IPS-18a (cell line): ENCODE results near the gene TRIM15.

Experiments used
- H3K27ac ChIP-seq: one replicate; pipeline ENCODE4 v1.5.1; 2013; ENCODE audit warnings: low read length
- H3K27me3 ChIP-seq: one replicate; pipeline ENCODE4 v1.6.1; 2013; ENCODE audit warnings: mild to moderate bottlenecking, low read length; ENCODE audit not compliant: control insufficient read depth, insufficient read depth
- H3K36me3 ChIP-seq: one replicate; pipeline ENCODE4 v1.6.1; 2013; ENCODE audit warnings: low read depth, low read length; ENCODE audit not compliant: control insufficient read depth
- H3K4me1 ChIP-seq: one replicate; pipeline ENCODE4 v1.6.1; 2013; ENCODE audit warnings: low read depth, low read length; ENCODE audit not compliant: control insufficient read depth
- H3K4me3 ChIP-seq: one replicate; pipeline ENCODE4 v1.5.1; 2013; ENCODE audit warnings: low read length
- H3K9ac ChIP-seq: one replicate; pipeline ENCODE4 v1.6.1; 2013; ENCODE audit warnings: mild to moderate bottlenecking, low read length, moderate library complexity
- H3K9me3 ChIP-seq: one replicate; pipeline ENCODE4 v1.6.1; 2013; ENCODE audit warnings: low read depth, low read length; ENCODE audit not compliant: control insufficient read depth

Gene TRIM15

GRCh38 chr6:30192076-30192475 lies 28.7 kb downstream of the TRIM15 start:
- Histone ChIP-seq H3K27me3 (no peaks in the 10 kb centered on the region), H3K9ac (no peak overlapping the region), H3K4me3 (no peak overlapping the region), H3K27ac (no peak overlapping the region), H3K4me1 (no peaks in the 10 kb centered on the region), H3K9me3 (no peaks in the 10 kb centered on the region), H3K36me3 (peaks cover 49% of the 10 kb centered on the region)

GRCh38 chr6:30194797-30195690 lies 31.7 kb downstream of the TRIM15 start:
- H3K9me3 ChIP-seq, result no peaks in the 10 kb centered on the region
- no peaks in the 10 kb centered on the region for H3K4me1 ChIP-seq
- no peaks in the 10 kb centered on the region for H3K27me3 ChIP-seq
- peaks cover 46% of the 10 kb centered on the region for H3K36me3 ChIP-seq
- no peak overlapping the region for H3K27ac ChIP-seq
- H3K9ac ChIP-seq, result no peak overlapping the region
- H3K4me3 ChIP-seq, result no peak overlapping the region

GRCh38 chr6:30195951-30196350 lies 32.6 kb downstream of the TRIM15 start:
- H3K4me1 ChIP-seq, result peaks cover under 1% of the 10 kb centered on the region
- no peak overlapping the region for H3K27ac ChIP-seq
- no peak overlapping the region for H3K4me3 ChIP-seq
- H3K36me3 ChIP-seq, result peaks cover 45% of the 10 kb centered on the region
- H3K27me3 ChIP-seq, result no peaks in the 10 kb centered on the region
- H3K9me3 ChIP-seq, result no peaks in the 10 kb centered on the region
- no peak overlapping the region for H3K9ac ChIP-seq

- H3K4me3 ChIP-seq, result no peak overlapping the region
- no peak overlapping the region for H3K27ac ChIP-seq
- no peaks in the 10 kb centered on the region for H3K27me3 ChIP-seq
- H3K9me3 ChIP-seq, result no peaks in the 10 kb centered on the region
- peaks cover 5% of the 10 kb centered on the region for H3K4me1 ChIP-seq
- H3K36me3 ChIP-seq, result peaks cover 45% of the 10 kb centered on the region
- no peak overlapping the region for H3K9ac ChIP-seq
Measured at GRCh38 chr6:30196376-30196775, 33.0 kb downstream of the TRIM15 start.

GRCh38 chr6:30198166-30199084 lies 35.1 kb downstream of the TRIM15 start:
- no peak overlapping the region for H3K9ac ChIP-seq
- H3K4me3 ChIP-seq, result no peak overlapping the region
- H3K9me3 ChIP-seq, result no peaks in the 10 kb centered on the region
- H3K36me3 ChIP-seq, result peaks cover 45% of the 10 kb centered on the region
- H3K27ac ChIP-seq, result no peak overlapping the region
- H3K27me3 ChIP-seq, result no peaks in the 10 kb centered on the region
- peaks cover 12% of the 10 kb centered on the region for H3K4me1 ChIP-seq

GRCh38 chr6:30200551-30201281 lies 37.4 kb downstream of the TRIM15 start:
- H3K4me1 ChIP-seq, result peaks cover 12% of the 10 kb centered on the region
- no peak overlapping the region for H3K9ac ChIP-seq
- H3K9me3 ChIP-seq, result no peaks in the 10 kb centered on the region
- H3K27ac ChIP-seq, result no peak overlapping the region
- H3K27me3 ChIP-seq, result no peaks in the 10 kb centered on the region
- H3K4me3 ChIP-seq, result no peak overlapping the region
- H3K36me3 ChIP-seq, result peaks cover 40% of the 10 kb centered on the region

GRCh38 chr6:30202366-30202765 lies 39.0 kb downstream of the TRIM15 start:
- no peaks in the 10 kb centered on the region for H3K27me3 ChIP-seq

GRCh38 chr6:30204116-30204515 lies 40.8 kb downstream of the TRIM15 start:
- no peak overlapping the region for H3K9ac ChIP-seq
- peaks cover 11% of the 10 kb centered on the region for H3K36me3 ChIP-seq
- H3K9me3 ChIP-seq, result no peaks in the 10 kb centered on the region
- no peak overlapping the region for H3K27ac ChIP-seq
- H3K27me3 ChIP-seq, result no peaks in the 10 kb centered on the region
- peaks cover 28% of the 10 kb centered on the region for H3K4me1 ChIP-seq
- no peak overlapping the region for H3K4me3 ChIP-seq

More at GRCh38 chr6:30202366-30202765, 39.0 kb downstream of the TRIM15 start:
- Histone ChIP-seq H3K27ac (no peak overlapping the region), H3K4me1 (peaks cover 19% of the 10 kb centered on the region), H3K4me3 (no peak overlapping the region), H3K9ac (no peak overlapping the region), H3K9me3 (no peaks in the 10 kb centered on the region), H3K36me3 (peaks cover 26% of the 10 kb centered on the region)

GRCh38 chr6:30206152-30206551 lies 42.8 kb downstream of the TRIM15 start:
- Histone ChIP-seq H3K9me3 (no peaks in the 10 kb centered on the region), H3K36me3 (no peaks in the 10 kb centered on the region), H3K4me3 (no peak overlapping the region), H3K9ac (no peak overlapping the region), H3K4me1 (peaks cover 25% of the 10 kb centered on the region), H3K27me3 (no peaks in the 10 kb centered on the region), H3K27ac (no peak overlapping the region)

- no peaks in the 10 kb centered on the region for H3K27me3 ChIP-seq
- no peak overlapping the region for H3K4me3 ChIP-seq
- H3K4me1 ChIP-seq, result peaks cover 22% of the 10 kb centered on the region
- H3K36me3 ChIP-seq, result no peaks in the 10 kb centered on the region
- no peak overlapping the region for H3K9ac ChIP-seq
- H3K9me3 ChIP-seq, result no peaks in the 10 kb centered on the region
- H3K27ac ChIP-seq, result no peak overlapping the region
Measured at GRCh38 chr6:30206799-30207618, 43.7 kb downstream of the TRIM15 start.
